H1 (cell line): ENCODE data around the gene NT5C1A. TPM values are rescaled to one million over a fixed set of nuclear protein-coding genes. Genes with fewer than 3 reads are reported as not detected.

Experiments
- CHD7 ChIP-seq: fragments of 300-600 bp; sonication (generic); IDR thresholded peaks from 2 replicates; pipeline ENCODE4 v1.7.1; 2012; ENCODE audit warnings: low read length, moderate library complexity, mild to moderate bottlenecking, inconsistent platforms; ENCODE audit not compliant: insufficient replicate concordance
- CREB1 ChIP-seq: IDR thresholded peaks from 2 replicates; pipeline ENCODE4 v1.6.1; 2012; ENCODE audit warnings: inconsistent platforms
- EGR1 ChIP-seq: IDR thresholded peaks from 2 replicates; pipeline ENCODE4 v1.6.1; 2011; ENCODE audit warnings: low read depth, low read length, borderline replicate concordance
- GTF2F1 ChIP-seq: IDR thresholded peaks from 2 replicates; pipeline ENCODE4 v1.6.1; 2012; ENCODE audit warnings: low read depth, low read length, improper control_type of control experiment, borderline replicate concordance
- JUND ChIP-seq: IDR thresholded peaks from 2 replicates; pipeline ENCODE4 v1.6.1; 2011; ENCODE audit warnings: mild to moderate bottlenecking, improper control_type of control experiment, low read length
- RFX5 ChIP-seq: IDR thresholded peaks from 2 replicates; pipeline ENCODE4 v1.6.1; 2011; ENCODE audit warnings: low read depth, low read length, improper control_type of control experiment, borderline replicate concordance
- SP2 ChIP-seq: IDR thresholded peaks from 2 replicates; pipeline ENCODE4 v1.6.1; 2012; ENCODE audit warnings: mild to moderate bottlenecking, low read length, inconsistent platforms
- TCF12 ChIP-seq: IDR thresholded peaks from 2 replicates; pipeline ENCODE4 v1.6.1; 2011; ENCODE audit warnings: low read depth, mild to moderate bottlenecking, low read length
- polyA plus RNA-seq, 7 experiments: library from polyadenylated mRNA; depleted of rRNA in 3 of 7; stranded (reverse) in 5 of 7; unstranded in 2 of 7; fragments of >200 nt in 5 of 7; fragments of 200-250 nt in 2 of 7; gene quantifications; 1 replicate in 5 of 7; 2 replicates in 1 of 7; 4 replicates in 1 of 7; pipeline versions ENCODE4 v1.2.1 to v1.2.3, GENCODE V29; 2011 to 2013; ENCODE audit warnings: missing spikeins in 2 of 7, mixed read lengths in 2 of 7
- total RNA-seq: library from RNA; stranded (reverse); fragmentation: NEBNext Ultra II Directional; extraction: Animal tissue kit (Norgen Biotek cat#: 25700); gene quantifications from 2 replicates; pipeline ENCODE4 v1.2.1, GENCODE V29; 2021

Gene NT5C1A
- total and polyA plus RNA-seq, 2 of the 8 experiments (the other 6 are each of a cell fraction or from before 2014, with no cell fraction given), result not detected

- TF ChIP-seq CHD7 (no peak), CREB1 (no peak), EGR1 (no peak), RFX5 (no peak), GTF2F1 (no peak), TCF12 (no peak), SP2 (no peak), JUND (no peak)
Measured at GRCh38 chr1:39690225-39690624, 18.3 kb upstream of the NT5C1A start (continued).
